GM06990 (cell line): Measurements from ENCODE around the gene ACOT13.
"Not testable (repeated sequence)": the region's sequence is repeated elsewhere in the genome, so short reads cannot be mapped to it uniquely, and the experiment has no call there.

Experiments
- DNase-seq: peaks from one replicate; pipeline ENCODE4 v3.0.0-alpha.2; 2011; ENCODE audit not compliant: insufficient read length; ENCODE audit errors: extremely low read depth
- H3K27me3 ChIP-seq: replicated peaks from 2 replicates; pipeline ENCODE4 v1.6.0; 2011; ENCODE audit warnings: low read length; ENCODE audit not compliant: control insufficient read depth, insufficient read depth
- H3K36me3 ChIP-seq: 2 replicates; pipeline ENCODE4 v1.5.1; 2011; ENCODE audit warnings: low read length; ENCODE audit not compliant: control insufficient read depth, insufficient read depth
- H3K4me3 ChIP-seq: replicated peaks from 2 replicates; pipeline ENCODE4 v1.5.1; 2011; ENCODE audit warnings: low read depth, mild to moderate bottlenecking, control low read depth, low read length
- CTCF ChIP-seq: IDR thresholded peaks from 2 replicates; pipeline ENCODE4 v1.5.1; 2011; ENCODE audit warnings: low read length, control low read depth, mild to moderate bottlenecking, inconsistent platforms; ENCODE audit not compliant: insufficient read depth, poor library complexity, severe bottlenecking

The ACOT13 gene

GRCh38 chr6:24655215-24655614 is 11.7 kb upstream of the ACOT13 start:
- Histone ChIP-seq H3K4me3 (no peak overlapping the region), H3K27me3 (no peaks in the 10 kb centered on the region), H3K36me3 (peaks cover 4% of the 10 kb centered on the region)
- DNase-seq = no peak
- no peak for TF ChIP-seq CTCF

GRCh38 chr6:24658573-24659560 is 8.0 kb upstream of the ACOT13 start:
- Histone ChIP-seq H3K4me3 (no peak overlapping the region), H3K27me3 (no peaks in the 10 kb centered on the region), H3K36me3 (peaks cover 5% of the 10 kb centered on the region)
- DNase-seq = no peak
- no peak for TF ChIP-seq CTCF

GRCh38 chr6:24659561-24659960 is 7.3 kb upstream of the ACOT13 start:
- DNase-seq = no peak
- Histone ChIP-seq H3K36me3 (peaks cover 5% of the 10 kb centered on the region), H3K4me3 (no peak overlapping the region), H3K27me3 (no peaks in the 10 kb centered on the region)
- no peak for TF ChIP-seq CTCF

- Histone ChIP-seq H3K36me3 (peaks cover 7% of the 10 kb centered on the region), H3K4me3 (no peak overlapping the region), H3K27me3 (no peaks in the 10 kb centered on the region)
- DNase-seq = no peak
- no peak for TF ChIP-seq CTCF
Measured at GRCh38 chr6:24660105-24660504, 6.8 kb upstream of the ACOT13 start.

- not testable (repeated sequence) for H3K27me3 ChIP-seq, DNase-seq, H3K36me3 ChIP-seq, H3K4me3 ChIP-seq
Measured at GRCh38 chr6:24661759-24662158, 5.1 kb upstream of the ACOT13 start.

GRCh38 chr6:24662236-24662635 is 4.6 kb upstream of the ACOT13 start:
- no peak for DNase-seq
- H3K4me3 ChIP-seq = no peak overlapping the region
- H3K36me3 ChIP-seq = peaks cover 7% of the 10 kb centered on the region
- no peaks in the 10 kb centered on the region for H3K27me3 ChIP-seq
- no peak for TF ChIP-seq CTCF
